Tibial artery (tissue), 4 donors: ENCODE data around the gene GPRC5B.

Source experiments
- DNase-seq, 2 donors: peaks; one replicate each; pipeline ENCODE4 v3.0.0-alpha.2; 2019
- H3K27ac ChIP-seq, 2 donors: fragments of 200-600 bp; sonication (generic) in 1 of 2; 1 replicate in 1 of 2; 2 replicates in 1 of 2; pipeline ENCODE4 v1.5.1; 2018 to 2019; ENCODE audit warnings: mild to moderate bottlenecking in 1 of 2
- H3K27me3 ChIP-seq, 2 donors: fragments of 200-600 bp; sonication (generic) in 1 of 2; one replicate each; pipeline versions ENCODE4 v1.5.1 to v1.6.0; 2016 to 2019
- H3K36me3 ChIP-seq, 3 donors: fragments of 200-600 bp; sonication (generic) in 2 of 3; one replicate each; pipeline ENCODE4 v1.5.1; 2016 to 2019; ENCODE audit warnings: mild to moderate bottlenecking in 2 of 3
- H3K4me1 ChIP-seq, 4 donors: fragments of 200-600 bp; sonication (generic) in 2 of 4; 1 replicate in 3 of 4; 2 replicates in 1 of 4; pipeline ENCODE4 v1.5.1; 2016 to 2019
- H3K4me3 ChIP-seq, 2 donors: fragments of 200-600 bp; sonication (generic) in 1 of 2; 1 replicate in 1 of 2; 2 replicates in 1 of 2; pipeline ENCODE4 v1.5.1; 2018 to 2019; ENCODE audit warnings: mild to moderate bottlenecking in 2 of 2
- H3K9me3 ChIP-seq, 3 donors: fragments of 200-600 bp; sonication (generic) in 1 of 3; one replicate each; pipeline ENCODE4 v1.5.1; 2016 to 2019
- intact Hi-C: fragments of 100-400 bp; cut with DNase I; formaldehyde crosslinking; loops from one replicate; pipeline ENCODE4 v1.15.0; 2023; ENCODE audit warnings: low total_unique reads
- TF ChIP-seq, protein P1 (sequence below), 2 experiments: fragments of 200-600 bp in 1 of 2; fragments of 450-650 bp in 1 of 2; IDR thresholded peaks; one replicate each; pipeline ENCODE4 v1.5.1; 2017 to 2019; ENCODE audit warnings: antibody characterized with exemption in 2 of 2, mild to moderate bottlenecking in 1 of 2, moderate library complexity in 1 of 2

Gene GPRC5B

DNA sequence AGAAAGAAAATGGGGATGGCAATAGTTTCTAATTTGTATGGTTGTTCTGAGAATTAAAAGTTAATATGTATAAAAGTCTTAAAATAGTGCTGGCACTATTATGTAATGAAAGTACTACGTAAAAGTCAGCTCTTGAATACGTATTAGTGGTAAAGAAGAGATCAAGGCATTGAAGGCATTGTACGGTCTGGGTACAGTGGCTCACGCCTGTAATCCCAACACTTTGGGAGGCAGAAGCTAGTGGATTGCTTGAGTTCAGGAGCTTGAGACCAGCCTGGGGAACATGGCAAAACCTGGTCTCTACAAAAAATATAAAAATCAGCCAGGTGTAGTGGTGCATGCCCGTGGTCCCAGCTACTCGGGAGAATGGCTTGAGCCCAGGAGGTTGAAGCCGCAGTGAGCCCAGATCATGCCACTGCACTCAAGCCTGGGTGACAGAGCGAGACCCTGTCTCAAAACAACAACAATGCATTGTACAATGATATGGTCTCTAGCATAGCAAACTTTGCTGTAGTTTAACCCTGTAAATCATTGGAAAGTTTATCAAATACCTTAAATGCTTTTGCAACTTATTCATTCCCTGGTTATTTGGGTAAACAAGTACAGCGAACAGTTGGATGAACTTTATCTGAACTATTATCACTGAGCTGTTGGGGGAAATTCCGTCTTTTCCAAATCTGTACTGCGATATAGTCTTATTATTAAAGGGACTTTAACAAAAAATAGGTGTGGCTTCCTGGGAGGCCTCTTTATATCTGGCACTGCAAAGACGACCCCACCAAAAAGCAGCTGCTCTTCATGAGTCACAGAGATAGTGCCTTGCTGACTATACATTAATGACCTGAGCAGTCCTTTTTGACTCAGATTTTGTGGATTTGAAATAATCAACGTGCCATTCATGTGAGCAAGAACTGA is 73.6 kb downstream of the GPRC5B start:
- intact Hi-C loops, result no loop called here
- H3K9me3 ChIP-seq, result no peaks in the 10 kb centered on the region
- no peaks in the 10 kb centered on the region for H3K36me3 ChIP-seq
- H3K27ac ChIP-seq, result no peak overlapping the region
- TF ChIP-seq, protein P1, sequence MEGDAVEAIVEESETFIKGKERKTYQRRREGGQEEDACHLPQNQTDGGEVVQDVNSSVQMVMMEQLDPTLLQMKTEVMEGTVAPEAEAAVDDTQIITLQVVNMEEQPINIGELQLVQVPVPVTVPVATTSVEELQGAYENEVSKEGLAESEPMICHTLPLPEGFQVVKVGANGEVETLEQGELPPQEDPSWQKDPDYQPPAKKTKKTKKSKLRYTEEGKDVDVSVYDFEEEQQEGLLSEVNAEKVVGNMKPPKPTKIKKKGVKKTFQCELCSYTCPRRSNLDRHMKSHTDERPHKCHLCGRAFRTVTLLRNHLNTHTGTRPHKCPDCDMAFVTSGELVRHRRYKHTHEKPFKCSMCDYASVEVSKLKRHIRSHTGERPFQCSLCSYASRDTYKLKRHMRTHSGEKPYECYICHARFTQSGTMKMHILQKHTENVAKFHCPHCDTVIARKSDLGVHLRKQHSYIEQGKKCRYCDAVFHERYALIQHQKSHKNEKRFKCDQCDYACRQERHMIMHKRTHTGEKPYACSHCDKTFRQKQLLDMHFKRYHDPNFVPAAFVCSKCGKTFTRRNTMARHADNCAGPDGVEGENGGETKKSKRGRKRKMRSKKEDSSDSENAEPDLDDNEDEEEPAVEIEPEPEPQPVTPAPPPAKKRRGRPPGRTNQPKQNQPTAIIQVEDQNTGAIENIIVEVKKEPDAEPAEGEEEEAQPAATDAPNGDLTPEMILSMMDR (IDR thresholded peaks at IDR 0.05), result no peak
- peaks cover 0 to 10% (median 4%) of the 10 kb centered on the region in 4 donors for H3K4me1 ChIP-seq
- DNase-seq, result no peak
- no peaks in the 10 kb centered on the region for H3K27me3 ChIP-seq
- no peak overlapping the region for H3K4me3 ChIP-seq

DNA sequence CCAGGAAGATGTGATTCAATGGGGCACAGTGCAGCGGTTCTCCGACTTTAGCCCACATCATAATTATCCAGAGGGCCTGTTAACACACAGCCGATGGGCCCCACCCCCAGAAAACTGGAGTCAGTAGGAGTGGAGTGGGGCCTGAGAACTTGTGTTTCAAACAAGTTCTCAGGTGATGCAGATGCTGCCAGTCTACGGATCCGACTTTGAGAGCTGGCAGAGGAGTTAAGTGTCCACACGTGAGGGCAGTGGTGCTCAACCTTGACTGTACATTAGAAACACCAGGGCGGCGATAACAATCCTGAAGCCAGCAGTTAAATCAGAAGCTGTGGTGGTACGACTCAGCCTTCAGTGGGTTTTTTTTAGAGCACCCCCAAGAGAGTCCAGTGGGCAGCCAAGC is 75.0 kb downstream of the GPRC5B start:
- Histone ChIP-seq H3K27me3 (no peaks in the 10 kb centered on the region), H3K27ac (no peak overlapping the region), H3K4me1 (peaks cover 0 to 10% (median 4%) of the 10 kb centered on the region in 4 donors), H3K4me3 (no peak overlapping the region), H3K9me3 (no peaks in the 10 kb centered on the region), H3K36me3 (no peaks in the 10 kb centered on the region)
- intact Hi-C loops, result no loop called here
- TF ChIP-seq, protein P1 (IDR thresholded peaks at IDR 0.05), result no peak
- no peak for DNase-seq

DNA sequence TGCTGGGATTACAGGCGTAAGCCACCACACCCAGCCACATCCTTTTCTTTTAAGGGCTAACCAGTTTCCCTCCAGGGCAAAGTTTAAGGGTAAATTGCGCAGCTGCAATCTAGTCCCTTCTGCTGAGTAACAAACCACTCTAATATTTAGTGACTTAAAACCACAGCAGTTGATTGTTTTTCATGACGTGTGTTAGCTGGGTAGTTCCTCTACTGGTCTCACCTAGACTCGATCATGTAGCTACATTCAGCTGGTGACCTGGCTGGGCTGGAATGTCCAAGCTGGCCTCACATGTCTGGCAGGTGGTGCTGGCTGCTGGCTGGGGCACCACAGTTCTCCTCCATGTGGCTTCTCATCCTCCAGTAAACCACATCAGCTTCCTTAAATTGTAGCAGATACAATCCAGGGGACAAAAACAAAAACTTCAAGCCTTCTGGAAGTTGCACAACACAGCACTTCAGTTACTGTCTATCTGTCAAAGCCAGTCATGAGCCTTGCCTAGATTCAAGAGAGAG is 75.5 kb downstream of the GPRC5B start:
- Histone ChIP-seq H3K36me3 (no peaks in the 10 kb centered on the region), H3K9me3 (no peaks in the 10 kb centered on the region), H3K27ac (no peak overlapping the region), H3K4me1 (peaks cover 0 to 10% (median 4%) of the 10 kb centered on the region in 4 donors), H3K4me3 (no peak overlapping the region), H3K27me3 (no peaks in the 10 kb centered on the region)
- intact Hi-C loops, result no loop called here
- DNase-seq, result peak in 1 of 2 donors; percentile 26
- TF ChIP-seq, protein P1 (IDR thresholded peaks at IDR 0.05), result no peak

DNA sequence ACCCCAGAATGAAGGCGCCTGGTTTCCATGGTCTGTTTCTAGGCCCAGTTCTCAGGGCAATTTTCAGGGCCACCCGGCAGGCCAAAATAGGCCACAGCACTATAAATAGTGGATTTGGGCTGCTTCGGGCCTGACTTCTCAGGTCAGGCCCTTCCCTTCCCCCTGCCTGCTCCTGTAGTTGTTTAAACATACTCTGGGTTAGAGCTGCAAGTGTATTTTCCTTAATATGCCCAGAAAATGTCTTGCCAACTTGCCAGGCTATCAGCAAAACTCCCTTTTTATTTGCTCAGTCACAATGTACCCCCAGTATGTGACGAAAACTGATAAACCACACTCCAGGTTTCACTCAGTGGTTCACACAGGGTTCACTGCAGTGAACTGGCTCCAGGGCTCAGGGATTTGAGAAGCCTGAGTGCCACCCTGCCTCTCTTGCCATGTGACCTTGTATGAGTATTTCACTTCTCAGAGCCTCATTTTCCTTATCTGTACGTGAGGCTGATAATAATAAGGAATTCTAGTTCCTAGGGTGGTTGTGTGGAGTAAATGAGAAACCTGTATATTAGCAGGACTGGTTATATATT is 76.5 kb downstream of the GPRC5B start:
- TF ChIP-seq, protein P1 (IDR thresholded peaks at IDR 0.05), result no peak
- Histone ChIP-seq H3K4me1 (peaks cover 0 to 10% (median 4%) of the 10 kb centered on the region in 4 donors), H3K36me3 (no peaks in the 10 kb centered on the region), H3K27ac (peak overlapping the region in 1 of 2 donors; percentile 36), H3K9me3 (no peaks in the 10 kb centered on the region), H3K27me3 (no peaks in the 10 kb centered on the region), H3K4me3 (no peak overlapping the region)
- intact Hi-C loops, result no loop called here
- DNase-seq, result no peak
